ENCODE measurements around the gene ZMYM5. TPM values are rescaled to one million over a fixed set of nuclear protein-coding genes. Genes with fewer than 3 reads are reported as not detected.

The ZMYM5 gene
- total and polyA plus RNA-seq, 2 of the 8 experiments (the other 6 are each of a cell fraction or from before 2014, with no cell fraction given), result 4.9 to 7.9 TPM

- H4K20me1 ChIP-seq (replicated peaks in 1 of 2; ENCODE audit: control insufficient read depth in 1 of 2, insufficient read depth in 2 of 2, low read length in 2 of 2), result no peaks in the 10 kb centered on the region
- no peak overlapping the region for H2BK20ac ChIP-seq (ENCODE audit: low read length)
- POLR2A ChIA-PET (ENCODE audit: partially characterized antibody), result interaction anchor here (1.3 to 1.5 kb wide), 2 partner anchors 16 to 18 kb away, joined by 3 to 4 read pairs; partner anchors contain the start of gene ZMYM5
These were observed 17.7 kb downstream of the ZMYM5 start for GRCh38 chr13:19845758-19846157.

More at GRCh38 chr13:19845758-19846157, 17.7 kb downstream of the ZMYM5 start:
- H3K23me2 ChIP-seq (ENCODE audit: low read depth, low read length), result no peaks in the 10 kb centered on the region
- no peaks in the 10 kb centered on the region for H3K27me3 ChIP-seq (replicated peaks in 1 of 4; ENCODE audit: control insufficient read depth in 3 of 4, extremely low read depth in 1 of 4, insufficient read depth in 3 of 4, low read length in 3 of 4)
- H3K14ac ChIP-seq (ENCODE audit: insufficient read length), result no peak overlapping the region
- H4K91ac ChIP-seq (replicated peaks; ENCODE audit: insufficient read length, low read length), result no peak overlapping the region
- H2BK15ac ChIP-seq (ENCODE audit: low read length), result no peak overlapping the region
- no peak overlapping the region for H3K4me3 ChIP-seq (ENCODE audit: extremely low read depth in 1 of 4, insufficient read depth in 2 of 4, low read depth in 3 of 4, low read length in 4 of 4)
- H3K4me2 ChIP-seq (ENCODE audit: insufficient read depth in 1 of 2, low read depth in 2 of 2, low read length in 2 of 2), result no peak overlapping the region
- H3K56ac ChIP-seq (replicated peaks; ENCODE audit: insufficient read length, low read depth, low read length), result no peak overlapping the region
- peaks cover 3% of the 10 kb centered on the region; the same call in 1 of the 2 replicates for H3K79me1 ChIP-seq (ENCODE audit: low read depth, low read length)
- H3K23ac ChIP-seq (ENCODE audit: insufficient read length), result no peak overlapping the region
- CTCF ChIA-PET (ENCODE audit: partially characterized antibody), result interaction anchor here (0.6 to 0.9 kb wide), 3 partner anchors 31 to 82 kb away, joined by 3 read pairs; no protein-coding TSS in a partner anchor
- no peak overlapping the region for H2BK5ac ChIP-seq (ENCODE audit: low read depth, low read length)
- no peak overlapping the region for H4K8ac ChIP-seq (ENCODE audit: extremely low read depth, insufficient read depth, low read length)
- no peak overlapping the region for H3K4ac ChIP-seq (replicated peaks; ENCODE audit: insufficient read length, low read depth, low read length)
- H3K18ac ChIP-seq (ENCODE audit: extremely low read depth, low read length), result no peak overlapping the region
- H3K4me1 ChIP-seq (replicated peaks in 1 of 4; ENCODE audit: control insufficient read depth in 3 of 4, insufficient read depth in 4 of 4, low read length in 3 of 4), result peaks cover 0 to 3% (median 0%) of the 10 kb centered on the region in 4 experiments; a peak in 1 of 7 replicates
- no peak overlapping the region for H2BK12ac ChIP-seq (ENCODE audit: low read depth, low read length)
- H3K9ac ChIP-seq (replicated peaks in 1 of 4; ENCODE audit: extremely low read depth in 1 of 4, low read depth in 3 of 4, low read length in 3 of 4), result no peak overlapping the region
- no peak for FAIRE-seq
- DNase-seq (ENCODE audit: low read depth in 1 of 2, low spot score in 2 of 2), result no peak
- 77% methylated on average over 2 of the region's 2 CpGs; no CpG with 5 or more reads in 1 of the 2 experiments for WGBS, 2 experiments (ENCODE audit: extremely low coverage in 1 of 2, insufficient coverage in 1 of 2, insufficient read length in 1 of 2, insufficient replicate concordance in 2 of 2, low coverage in 1 of 2, low lambda C conversion rate in 2 of 2, missing lambda C conversion rate in 1 of 2)
- H4K5ac ChIP-seq (ENCODE audit: insufficient read length, low read depth, low read length), result no peak overlapping the region
- H2AFZ ChIP-seq (ENCODE audit: low read length), result no peak overlapping the region
- H3K27ac ChIP-seq (ENCODE audit: low read depth, low read length), result no peak overlapping the region
- H2AK5ac ChIP-seq (ENCODE audit: low read depth, low read length), result no peak overlapping the region
- no peak overlapping the region for H2BK120ac ChIP-seq (replicated peaks; ENCODE audit: low read depth, low read length)
- no peaks in the 10 kb centered on the region for H3K9me3 ChIP-seq (ENCODE audit: insufficient read depth in 2 of 2, low read depth in 1 of 2, low read length in 1 of 2)
- H3K36me3 ChIP-seq (ENCODE audit: control insufficient read depth in 2 of 4, insufficient read depth in 4 of 4, low read length in 3 of 4), result peaks cover 0 to 9% (median under 1%) of the 10 kb centered on the region in 4 experiments; a peak in 4 of 8 replicates
- peaks cover 0 to 20% of the 10 kb centered on the region in 2 experiments; a peak in 1 of 4 replicates for H3K79me2 ChIP-seq (ENCODE audit: control insufficient read depth in 1 of 2, insufficient read depth in 2 of 2, low read length in 2 of 2)

All from H1 (cell line).